GM21367 (cell line): Measurements from ENCODE around the gene EHF.
"Not testable (repeated sequence)": the region's sequence is repeated elsewhere in the genome, so short reads cannot be mapped to it uniquely, and the experiment has no call there.

Experiments used
- ATAC-seq: cut with Tn5 transposase; IDR thresholded peaks from one replicate; pipeline ENCODE4 v1.9.1; 2021; ENCODE audit not compliant: unreplicated experiment

Gene EHF

GRCh38 chr11:34665077-34665835 is 44.4 kb downstream of the EHF start:
- no peak for ATAC-seq

GRCh38 chr11:34667810-34668582 is 47.1 kb downstream of the EHF start:
- no peak for ATAC-seq

GRCh38 chr11:34668583-34669053 is 47.7 kb downstream of the EHF start:
- ATAC-seq = no peak

GRCh38 chr11:34669458-34669857 is 48.6 kb downstream of the EHF start:
- ATAC-seq = no peak

- no peak for ATAC-seq
Measured at GRCh38 chr11:34671117-34671516, 50.2 kb downstream of the EHF start.

GRCh38 chr11:34671946-34672345 is 51.1 kb downstream of the EHF start:
- no peak for ATAC-seq

- no peak for ATAC-seq
Measured at GRCh38 chr11:34674038-34674437, 53.1 kb downstream of the EHF start.

- no peak for ATAC-seq
Measured at GRCh38 chr11:34676227-34676626, 55.3 kb downstream of the EHF start.

GRCh38 chr11:34679681-34680080 is 58.8 kb downstream of the EHF start:
- no peak for ATAC-seq

- no peak for ATAC-seq
Measured at GRCh38 chr11:34680206-34680605, 59.3 kb downstream of the EHF start.

- ATAC-seq = no peak
Measured at GRCh38 chr11:34680918-34681586, 60.2 kb downstream of the EHF start.

GRCh38 chr11:34682825-34683224 is 61.9 kb downstream of the EHF start:
- no peak for ATAC-seq

- ATAC-seq = no peak
Measured at GRCh38 chr11:34683396-34683795, 62.5 kb downstream of the EHF start.

GRCh38 chr11:34685864-34686263 is 65.0 kb downstream of the EHF start:
- no peak for ATAC-seq

GRCh38 chr11:34692299-34692698 is 71.4 kb downstream of the EHF start:
- ATAC-seq = not testable (repeated sequence)

GRCh38 chr11:34696862-34697261 is 76.0 kb downstream of the EHF start:
- no peak for ATAC-seq

GRCh38 chr11:34706709-34707461 is 86.0 kb downstream of the EHF start:
- ATAC-seq = no peak

- ATAC-seq = no peak
Measured at GRCh38 chr11:34707462-34707840, 86.6 kb downstream of the EHF start.
